ENCODE data around the gene RBM23.

RBM23 gene

DNA sequence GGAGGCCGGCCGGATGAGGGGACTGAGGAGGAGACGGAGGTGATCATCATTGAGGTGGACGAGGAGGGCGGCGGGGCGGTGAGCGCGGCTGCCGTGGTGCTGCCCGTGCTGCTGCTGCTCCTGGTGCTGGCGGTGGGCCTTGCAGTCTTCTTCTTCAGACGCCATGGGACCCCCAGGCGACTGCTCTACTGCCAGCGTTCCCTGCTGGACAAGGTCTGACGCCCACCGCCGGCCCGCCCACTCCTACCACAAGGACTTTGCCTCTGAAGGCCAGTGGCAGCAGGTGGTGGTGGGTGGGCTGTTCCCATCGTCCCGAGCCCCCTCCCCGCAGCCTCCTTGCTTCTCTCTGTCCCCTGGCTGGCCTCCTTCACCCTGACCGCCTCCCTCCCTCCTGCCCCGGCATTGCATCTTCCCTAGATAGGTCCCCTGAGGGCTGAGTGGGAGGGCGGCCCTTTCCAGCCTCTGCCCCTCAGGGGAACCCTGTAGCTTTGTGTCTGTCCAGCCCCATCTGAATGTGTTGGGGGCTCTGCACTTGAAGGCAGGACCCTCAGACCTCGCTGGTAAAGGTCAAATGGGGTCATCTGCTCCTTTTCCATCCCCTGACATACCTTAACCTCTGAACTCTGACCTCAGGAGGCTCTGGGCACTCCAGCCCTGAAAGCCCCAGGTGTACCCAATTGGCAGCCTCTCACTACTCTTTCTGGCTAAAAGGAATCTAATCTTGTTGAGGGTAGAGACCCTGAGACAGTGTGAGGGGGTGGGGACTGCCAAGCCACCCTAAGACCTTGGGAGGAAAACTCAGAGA, 72.9 kb downstream of the RBM23 start:
- in situ Hi-C loops (cut with MboI; ENCODE audit: low sequenced_read_pairs): loop anchor here (10.0 kb wide), 1 partner anchor 281 kb away; no protein-coding TSS in a partner anchor

DNA sequence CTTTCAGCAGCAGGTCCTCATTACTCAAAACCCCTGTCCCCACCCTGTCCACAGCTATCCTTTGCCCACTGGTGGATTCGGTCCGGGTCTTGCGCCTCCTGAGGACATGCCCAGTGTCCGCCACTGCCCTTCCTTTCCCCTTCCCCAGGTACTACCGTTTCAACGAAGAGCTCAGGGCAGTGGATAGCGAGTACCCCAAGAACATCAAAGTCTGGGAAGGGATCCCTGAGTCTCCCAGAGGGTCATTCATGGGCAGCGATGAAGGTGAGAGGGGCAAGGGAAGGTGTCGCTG, 73.9 kb downstream of the RBM23 start:
- in situ Hi-C loops (cut with MboI; ENCODE audit: low sequenced_read_pairs): loop anchor here (10.0 kb wide), 1 partner anchor 280 kb away; no protein-coding TSS in a partner anchor

DNA sequence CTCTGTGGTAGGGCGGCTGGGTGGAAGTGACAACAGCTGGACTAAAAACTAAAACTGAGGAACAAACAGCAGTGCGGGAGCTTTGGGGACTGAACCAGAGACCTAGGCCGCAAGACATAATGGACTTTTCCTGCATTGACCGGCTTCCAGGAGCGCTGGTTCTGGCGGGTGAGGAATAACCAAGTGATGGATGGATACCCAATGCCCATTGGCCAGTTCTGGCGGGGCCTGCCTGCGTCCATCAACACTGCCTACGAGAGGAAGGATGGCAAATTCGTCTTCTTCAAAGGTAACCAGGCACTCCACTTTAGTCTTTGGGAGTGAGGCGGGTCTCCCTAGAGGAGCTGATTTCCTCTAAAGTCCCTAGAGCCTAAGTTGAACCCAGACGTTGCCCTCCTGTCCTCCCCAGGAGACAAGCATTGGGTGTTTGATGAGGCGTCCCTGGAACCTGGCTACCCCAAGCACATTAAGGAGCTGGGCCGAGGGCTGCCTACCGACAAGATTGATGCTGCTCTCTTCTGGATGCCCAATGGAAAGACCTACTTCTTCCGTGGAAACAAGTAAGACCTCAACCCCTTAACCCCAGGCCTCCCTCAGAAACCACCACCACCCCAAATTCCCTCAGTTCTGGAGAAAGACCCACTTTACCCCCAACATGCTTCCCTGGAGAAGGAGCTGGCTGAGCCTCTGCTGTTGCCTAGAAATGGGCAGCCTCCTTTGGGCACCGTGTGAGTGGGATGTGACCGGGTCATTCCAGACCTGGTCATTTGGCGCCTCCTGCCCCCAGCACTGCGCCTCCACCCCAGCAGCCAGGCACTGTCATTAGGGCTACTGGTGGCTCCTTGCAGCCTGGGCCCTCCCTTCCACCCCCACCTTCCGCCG, 74.5 kb downstream of the RBM23 start:
- in situ Hi-C loops (cut with MboI; ENCODE audit: low sequenced_read_pairs): loop anchor here (10.0 kb wide), 1 partner anchor 280 kb away; no protein-coding TSS in a partner anchor

Measured in HL-60/S4 (cell line).